GM12875 (cell line): ENCODE measurements around the gene ENTREP3.

ENCODE experiments used
- H3K4me3 ChIP-seq: one replicate; pipeline ENCODE4 v1.5.1; 2011; ENCODE audit warnings: low read depth, low read length, control low read depth
- TF ChIP-seq, protein P1 (sequence below): IDR thresholded peaks from 2 replicates; pipeline ENCODE4 v1.5.1; 2011; ENCODE audit warnings: low read depth, mild to moderate bottlenecking, control low read depth, inconsistent platforms, low read length, moderate library complexity, borderline replicate concordance; ENCODE audit not compliant: insufficient read depth

ENTREP3 gene

DNA sequence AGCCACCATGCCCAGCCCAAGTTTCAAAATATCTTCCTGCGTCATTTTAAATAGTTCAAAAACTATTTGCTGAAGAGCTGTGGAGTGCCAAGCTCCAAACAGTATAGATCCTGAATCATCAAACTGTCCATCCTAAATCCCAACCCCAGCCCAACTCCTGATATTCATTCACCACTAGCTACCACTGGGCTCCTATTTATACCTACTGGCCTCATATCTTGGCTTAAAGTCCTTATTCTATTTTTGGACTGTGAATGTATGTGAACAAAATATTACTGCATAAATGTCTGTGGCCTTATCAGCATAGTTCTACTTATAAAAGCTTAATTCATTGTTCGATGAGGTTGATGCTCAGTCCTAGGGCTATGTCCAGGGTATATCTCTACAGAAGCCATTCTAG, 12.1 kb upstream of the ENTREP3 start:
- TF ChIP-seq, protein P1, sequence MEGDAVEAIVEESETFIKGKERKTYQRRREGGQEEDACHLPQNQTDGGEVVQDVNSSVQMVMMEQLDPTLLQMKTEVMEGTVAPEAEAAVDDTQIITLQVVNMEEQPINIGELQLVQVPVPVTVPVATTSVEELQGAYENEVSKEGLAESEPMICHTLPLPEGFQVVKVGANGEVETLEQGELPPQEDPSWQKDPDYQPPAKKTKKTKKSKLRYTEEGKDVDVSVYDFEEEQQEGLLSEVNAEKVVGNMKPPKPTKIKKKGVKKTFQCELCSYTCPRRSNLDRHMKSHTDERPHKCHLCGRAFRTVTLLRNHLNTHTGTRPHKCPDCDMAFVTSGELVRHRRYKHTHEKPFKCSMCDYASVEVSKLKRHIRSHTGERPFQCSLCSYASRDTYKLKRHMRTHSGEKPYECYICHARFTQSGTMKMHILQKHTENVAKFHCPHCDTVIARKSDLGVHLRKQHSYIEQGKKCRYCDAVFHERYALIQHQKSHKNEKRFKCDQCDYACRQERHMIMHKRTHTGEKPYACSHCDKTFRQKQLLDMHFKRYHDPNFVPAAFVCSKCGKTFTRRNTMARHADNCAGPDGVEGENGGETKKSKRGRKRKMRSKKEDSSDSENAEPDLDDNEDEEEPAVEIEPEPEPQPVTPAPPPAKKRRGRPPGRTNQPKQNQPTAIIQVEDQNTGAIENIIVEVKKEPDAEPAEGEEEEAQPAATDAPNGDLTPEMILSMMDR, result no peak
- H3K4me3 ChIP-seq, result no peak overlapping the region

DNA sequence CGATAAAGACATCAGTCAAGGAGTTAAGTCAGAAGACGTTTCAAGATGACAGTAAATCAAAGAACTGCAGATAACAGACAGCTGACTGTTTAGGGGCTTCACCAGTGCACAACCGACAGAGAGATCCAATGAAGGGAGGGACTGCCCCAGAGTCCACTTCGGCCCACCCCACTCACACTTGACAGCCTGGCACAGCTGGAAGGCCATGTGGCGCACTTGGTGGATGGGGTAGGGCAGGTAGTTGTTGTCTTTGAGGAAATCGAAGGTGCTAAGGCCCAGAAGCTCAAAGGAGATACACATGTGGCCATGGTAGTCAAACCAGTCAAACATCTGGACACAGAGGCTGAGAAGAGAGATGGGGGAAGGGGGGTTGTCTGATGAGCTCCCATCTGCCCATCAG, 11.3 kb upstream of the ENTREP3 start:
- TF ChIP-seq, protein P1, result no peak
- no peak overlapping the region for H3K4me3 ChIP-seq

DNA sequence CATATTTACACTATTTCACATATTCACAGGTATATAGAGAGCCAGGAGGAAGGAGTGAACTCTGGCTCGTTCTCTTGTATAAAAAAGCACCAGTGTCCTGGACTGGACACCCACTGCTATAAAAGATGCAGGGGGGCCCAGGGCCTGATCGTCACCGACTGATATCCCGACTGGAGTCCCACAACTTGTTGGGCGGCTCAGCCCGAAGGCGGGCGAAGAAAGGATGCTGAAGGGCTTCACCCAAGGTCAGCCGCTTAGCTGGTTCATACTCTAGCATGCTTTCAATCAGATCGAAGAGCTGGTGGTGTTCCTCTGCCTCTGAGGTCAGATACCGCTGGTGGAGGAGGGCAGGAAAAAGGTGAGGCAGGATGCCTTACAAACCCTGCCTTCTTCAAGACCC, 7.8 kb upstream of the ENTREP3 start:
- TF ChIP-seq, protein P1, result no peak
- H3K4me3 ChIP-seq, result no peak overlapping the region

DNA sequence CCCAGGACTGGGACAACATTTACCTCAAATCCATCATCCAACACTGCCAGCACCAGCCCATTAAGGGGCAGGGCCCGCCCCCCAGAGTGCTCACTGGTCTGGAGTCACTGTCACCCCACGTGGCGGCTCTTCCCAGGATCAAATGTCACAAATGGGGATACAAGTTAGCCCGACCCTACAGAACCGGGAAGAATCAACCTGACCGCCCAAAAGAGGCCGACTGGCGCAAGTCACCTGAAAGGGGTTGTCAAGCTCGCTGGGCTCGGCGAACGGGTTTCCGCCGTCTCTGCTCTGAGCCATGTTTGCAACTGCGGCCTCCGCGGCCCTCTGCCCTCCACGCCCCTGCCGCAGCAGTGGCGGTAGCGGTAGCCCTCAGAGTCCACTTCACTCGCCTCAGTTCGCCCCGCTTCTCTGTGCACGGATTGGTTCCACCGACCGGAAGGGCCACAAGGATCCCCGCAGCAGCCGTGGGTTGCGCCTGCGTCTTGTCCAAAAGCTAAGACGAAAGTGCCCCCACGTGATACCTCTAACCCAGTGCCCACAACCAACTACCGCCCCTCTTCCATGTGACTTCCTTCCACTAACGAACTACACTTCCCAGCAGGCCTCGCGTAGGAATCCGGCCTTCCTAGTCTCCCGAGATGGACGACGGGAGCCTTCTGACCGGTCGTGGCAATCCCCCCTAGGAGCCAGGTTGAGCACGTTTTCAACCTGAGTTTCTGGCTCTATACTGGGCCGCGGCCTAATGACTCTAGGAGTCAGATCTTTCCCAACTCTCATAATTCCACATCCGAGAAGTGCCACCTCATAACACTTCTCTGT, 6.8 kb upstream of the ENTREP3 start, which contains the start of gene SCAMP3:
TSS of gene SCAMP3 (minus strand) at position 509 of the 822 bp plus-strand sequence. CDS start at position 300, 209 bp downstream.
- TF ChIP-seq, protein P1, result no peak

DNA sequence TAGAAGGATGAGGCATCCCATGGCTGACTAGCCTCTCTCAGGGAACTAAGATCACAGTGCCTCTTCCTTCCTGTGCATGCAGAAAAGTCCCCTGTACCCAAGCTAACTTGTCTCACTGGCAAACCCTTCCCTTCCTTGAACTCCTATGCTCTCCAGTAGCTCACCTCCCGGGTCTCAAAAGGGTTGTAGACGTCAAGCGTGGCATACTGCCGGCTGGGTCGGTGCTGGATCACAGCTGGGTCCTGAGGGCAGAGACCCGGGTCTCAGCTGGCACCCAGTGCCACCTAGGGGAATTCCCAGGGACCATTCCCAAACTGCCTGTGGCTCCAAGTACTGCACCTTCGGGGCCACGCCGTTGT, 6.2 kb upstream of the ENTREP3 start:
- H3K4me3 ChIP-seq, result peak overlapping the region; percentile 92
- TF ChIP-seq, protein P1, result no peak

More for the DNA sequence above, 6.8 kb upstream of the ENTREP3 start, which contains the start of gene SCAMP3:
- peak within 1 kb of the TSS; percentile 92 for H3K4me3 ChIP-seq

DNA sequence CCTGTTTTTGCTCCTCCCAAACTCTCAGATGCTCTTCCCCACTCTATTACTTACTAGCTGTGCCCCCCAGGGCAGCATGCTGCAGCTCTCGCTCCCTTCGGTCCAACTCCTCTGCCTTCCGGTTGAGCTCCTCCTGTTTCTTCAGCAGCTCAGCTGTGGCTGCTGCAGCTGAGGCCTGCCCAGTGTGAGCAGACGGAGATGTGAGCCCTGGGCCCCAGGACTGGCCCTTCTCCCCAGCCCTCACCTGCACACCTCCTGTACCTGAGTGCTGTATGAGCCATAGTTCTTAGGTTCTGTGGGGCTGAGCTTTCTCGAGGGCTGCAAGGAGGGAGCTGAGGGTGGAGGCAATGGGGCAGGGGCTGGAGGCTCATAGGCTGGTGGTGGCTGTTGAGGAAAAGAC, 5.0 kb upstream of the ENTREP3 start:
- TF ChIP-seq, protein P1, result no peak
- H3K4me3 ChIP-seq, result no peak overlapping the region
